Fibroblast of the conjunctiva (primary cell): ENCODE measurements around the gene SYNGR1.
"Not testable (repeated sequence)": the region's sequence is repeated elsewhere in the genome, so short reads cannot be mapped to it uniquely, and the experiment has no call there.

ENCODE experiments used
- DNase-seq: peaks from one replicate; pipeline ENCODE4 v3.0.0-alpha.2; 2010; ENCODE audit warnings: low read depth

Gene SYNGR1

GRCh38 chr22:39408173-39408572 is 58.4 kb downstream of the SYNGR1 start:
- no peak for DNase-seq

- DNase-seq: no peak
Observed at GRCh38 chr22:39408807-39409206, 59.0 kb downstream of the SYNGR1 start.

GRCh38 chr22:39409516-39410029 is 59.8 kb downstream of the SYNGR1 start:
- no peak for DNase-seq

- DNase-seq: no peak
Observed at GRCh38 chr22:39410264-39410663, 60.5 kb downstream of the SYNGR1 start.

- not testable (repeated sequence) for DNase-seq
Observed at GRCh38 chr22:39411828-39412365, 62.1 kb downstream of the SYNGR1 start.

GRCh38 chr22:39413204-39413603 is 63.4 kb downstream of the SYNGR1 start:
- DNase-seq: not testable (repeated sequence)

- DNase-seq: no peak
Observed at GRCh38 chr22:39414377-39414776, 64.6 kb downstream of the SYNGR1 start.

GRCh38 chr22:39414886-39415285 is 65.1 kb downstream of the SYNGR1 start:
- no peak for DNase-seq

- no peak for DNase-seq
Observed at GRCh38 chr22:39415506-39415905, 65.7 kb downstream of the SYNGR1 start.

- DNase-seq: no peak
Observed at GRCh38 chr22:39416319-39416718, 66.5 kb downstream of the SYNGR1 start.

- DNase-seq: no peak
Observed at GRCh38 chr22:39417641-39418040, 67.8 kb downstream of the SYNGR1 start.

GRCh38 chr22:39418696-39419095 is 68.9 kb downstream of the SYNGR1 start:
- no peak for DNase-seq

- DNase-seq: no peak
Observed at GRCh38 chr22:39419096-39419495, 69.3 kb downstream of the SYNGR1 start.

GRCh38 chr22:39419911-39420310 is 70.1 kb downstream of the SYNGR1 start:
- no peak for DNase-seq

GRCh38 chr22:39421691-39422090 is 71.9 kb downstream of the SYNGR1 start:
- no peak for DNase-seq

GRCh38 chr22:39422101-39422500 is 72.3 kb downstream of the SYNGR1 start:
- no peak for DNase-seq

GRCh38 chr22:39422721-39423120 is 72.9 kb downstream of the SYNGR1 start:
- no peak for DNase-seq

GRCh38 chr22:39423976-39424375 is 74.2 kb downstream of the SYNGR1 start:
- no peak for DNase-seq

- DNase-seq: no peak
Observed at GRCh38 chr22:39426380-39427043, 76.7 kb downstream of the SYNGR1 start.

GRCh38 chr22:39427751-39428596 is 78.2 kb downstream of the SYNGR1 start:
- DNase-seq: no peak

- no peak for DNase-seq
Observed at GRCh38 chr22:39428597-39429071, 78.8 kb downstream of the SYNGR1 start.

- DNase-seq: no peak
Observed at GRCh38 chr22:39429186-39429585, 79.4 kb downstream of the SYNGR1 start.
